Nephron (organoid): ENCODE results near the gene ZNF423.
A peak's percentile ranks its signal among the peaks of the same experiment; 100 is the strongest.

Source experiments
- H3K27ac Mint-ChIP-seq, 3 experiments: 2 replicates each; pipeline ENCODE4 v1.8.0; 2020; ENCODE audit warnings: mixed read lengths in 3 of 3, mild to moderate bottlenecking in 2 of 3, moderate library complexity in 1 of 3
- H3K27me3 Mint-ChIP-seq: 2 replicates; pipeline ENCODE4 v1.8.0; 2021; ENCODE audit warnings: low read depth, mild to moderate bottlenecking, moderate library complexity, mixed read lengths
- H3K36me3 Mint-ChIP-seq: 2 replicates; pipeline ENCODE4 v1.8.0; 2020; ENCODE audit warnings: low read depth, mixed read lengths
- H3K4me1 Mint-ChIP-seq: 2 replicates; pipeline ENCODE4 v1.8.0; 2020; ENCODE audit warnings: mixed read lengths
- H3K4me3 Mint-ChIP-seq, 3 experiments: 2 replicates each; pipeline ENCODE4 v1.8.0; 2020; ENCODE audit warnings: mild to moderate bottlenecking in 3 of 3, mixed read lengths in 3 of 3, moderate library complexity in 2 of 3
- H3K9me3 Mint-ChIP-seq: 2 replicates; pipeline ENCODE4 v1.8.0; 2020; ENCODE audit warnings: mixed read lengths
- CTCF ChIP-seq, 3 experiments: fragments of 200-600 bp; sonication (generic); IDR thresholded peaks; one replicate each; pipeline ENCODE4 v1.5.0; 2021; ENCODE audit warnings: antibody characterized with exemption in 3 of 3; ENCODE audit not compliant: unreplicated experiment in 3 of 3

The ZNF423 gene

GRCh38 chr16:49493836-49494235 is 362.1 kb downstream of the ZNF423 start:
- H3K27ac Mint-ChIP-seq, result no peak overlapping the region
- H3K4me1 Mint-ChIP-seq, result peaks cover 35% of the 10 kb centered on the region
- peaks cover 10% of the 10 kb centered on the region for H3K27me3 Mint-ChIP-seq
- no peaks in the 10 kb centered on the region for H3K9me3 Mint-ChIP-seq
- no peak for TF ChIP-seq CTCF (IDR thresholded peaks at IDR 0.05; ENCODE audit: unreplicated experiment in 3 of 3)
- H3K36me3 Mint-ChIP-seq, result peaks cover 23% of the 10 kb centered on the region
- H3K4me3 Mint-ChIP-seq, result no peak overlapping the region

DNA sequence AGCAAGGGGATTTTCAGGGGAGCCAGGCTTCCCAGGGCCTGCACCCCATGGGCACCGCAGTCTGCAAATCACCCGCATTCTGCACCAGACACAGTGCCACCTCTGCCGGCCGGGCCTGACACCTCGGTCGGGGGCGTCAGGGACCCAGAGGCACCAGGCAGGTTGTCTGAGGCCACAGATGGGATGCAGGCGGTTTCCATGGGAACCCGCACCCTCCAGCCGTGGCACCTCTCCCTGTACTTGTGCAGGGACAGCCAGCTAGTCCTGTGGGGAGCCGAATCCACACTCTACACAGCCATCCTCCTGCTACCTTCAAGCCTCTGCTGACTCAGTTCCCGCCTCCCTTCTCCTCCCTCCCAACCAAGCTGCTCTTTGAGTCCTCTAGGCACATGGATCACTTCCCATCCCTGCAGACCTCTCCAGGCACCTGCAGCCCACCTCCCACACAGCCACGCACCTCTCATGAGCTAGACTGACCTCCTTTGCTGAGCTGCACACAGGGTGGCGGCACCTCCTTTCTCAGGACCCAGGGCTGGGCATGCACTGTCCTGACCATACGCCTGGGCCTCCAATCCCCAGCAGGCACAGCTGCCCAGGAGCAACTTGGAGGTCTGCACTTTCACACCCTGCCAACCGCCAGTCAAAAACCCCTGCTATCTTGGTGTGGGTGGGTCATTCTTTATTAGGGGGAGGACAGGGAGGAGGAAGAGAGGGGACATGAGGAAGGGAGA is 362.9 kb downstream of the ZNF423 start:
- peaks cover 10% of the 10 kb centered on the region for H3K27me3 Mint-ChIP-seq
- peaks cover 20% of the 10 kb centered on the region for H3K36me3 Mint-ChIP-seq
- no peak for TF ChIP-seq CTCF (IDR thresholded peaks at IDR 0.05; ENCODE audit: unreplicated experiment in 3 of 3)
- peak overlapping the region in 1 of 3 experiments; percentile 10 for H3K27ac Mint-ChIP-seq
- no peaks in the 10 kb centered on the region for H3K9me3 Mint-ChIP-seq
- H3K4me1 Mint-ChIP-seq, result peaks cover 28% of the 10 kb centered on the region
- H3K4me3 Mint-ChIP-seq, result no peak overlapping the region

DNA sequence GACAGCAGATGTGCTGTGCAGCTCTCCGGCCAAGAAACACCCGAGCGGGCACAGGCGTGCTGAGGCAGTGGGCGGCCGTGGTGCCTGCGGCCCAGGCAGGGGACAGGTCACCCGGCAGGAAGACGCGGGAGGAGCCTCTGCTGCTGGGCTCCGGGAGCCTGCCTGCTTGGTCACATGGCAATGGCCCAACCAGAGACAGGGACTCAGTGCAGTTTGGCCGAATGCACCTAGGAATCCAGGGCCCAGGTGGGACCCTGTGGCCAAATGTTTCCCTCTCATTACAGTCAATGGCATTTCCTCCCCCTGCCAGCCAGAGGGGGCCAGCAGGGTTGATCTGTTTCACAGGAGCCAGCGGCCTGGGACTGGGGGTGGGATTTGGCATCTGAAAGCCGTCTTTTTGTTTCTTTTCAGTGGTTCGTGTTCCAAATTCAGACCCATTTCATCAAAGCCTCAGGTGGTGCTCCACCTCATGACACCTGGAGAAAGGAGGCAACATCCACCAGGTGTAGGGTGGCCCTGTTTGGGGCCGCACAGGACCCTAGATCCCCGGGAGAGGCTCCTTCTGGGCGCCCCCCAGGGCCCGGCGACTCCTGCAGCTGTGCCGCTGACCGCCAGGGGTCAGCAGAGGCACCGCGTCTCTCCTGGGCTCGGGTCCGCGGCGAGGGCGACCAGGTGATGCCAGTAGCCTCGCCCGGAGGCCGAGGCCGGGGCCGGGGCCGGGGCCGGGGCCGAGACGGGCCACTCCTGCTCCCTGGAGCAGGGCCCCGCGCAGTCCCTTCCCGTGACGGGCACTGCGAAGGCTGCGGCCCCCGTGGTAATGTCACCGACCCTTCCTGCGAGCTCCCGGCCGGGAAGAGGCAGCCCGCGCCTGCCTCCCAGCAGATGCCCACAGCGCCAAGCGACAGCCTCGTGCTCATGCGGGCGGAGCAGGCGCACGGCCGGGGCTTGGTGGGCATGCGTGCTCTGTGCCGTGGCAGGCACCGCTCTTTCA is 363.8 kb downstream of the ZNF423 start:
- Mint-ChIP-seq H3K27ac (no peak overlapping the region), H3K27me3 (peaks cover 10% of the 10 kb centered on the region), H3K4me1 (peaks cover 27% of the 10 kb centered on the region), H3K4me3 (peak overlapping the region in 1 of 3 experiments; percentile 36), H3K36me3 (peaks cover 17% of the 10 kb centered on the region), H3K9me3 (no peaks in the 10 kb centered on the region)
- TF ChIP-seq CTCF (IDR thresholded peaks at IDR 0.05; ENCODE audit: unreplicated experiment in 3 of 3), result peak; percentile 93 to 97 (median 93)

GRCh38 chr16:49491106-49491670 is 364.7 kb downstream of the ZNF423 start:
- Mint-ChIP-seq H3K27me3 (peaks cover 9% of the 10 kb centered on the region), H3K36me3 (peaks cover 11% of the 10 kb centered on the region), H3K4me3 (peak overlapping the region in 1 of 3 experiments; percentile 12), H3K9me3 (no peaks in the 10 kb centered on the region), H3K4me1 (peaks cover 24% of the 10 kb centered on the region), H3K27ac (peak overlapping the region in 2 of 3 experiments; percentile 10 to 43)
- TF ChIP-seq CTCF (IDR thresholded peaks at IDR 0.05; ENCODE audit: unreplicated experiment in 3 of 3), result no peak

DNA sequence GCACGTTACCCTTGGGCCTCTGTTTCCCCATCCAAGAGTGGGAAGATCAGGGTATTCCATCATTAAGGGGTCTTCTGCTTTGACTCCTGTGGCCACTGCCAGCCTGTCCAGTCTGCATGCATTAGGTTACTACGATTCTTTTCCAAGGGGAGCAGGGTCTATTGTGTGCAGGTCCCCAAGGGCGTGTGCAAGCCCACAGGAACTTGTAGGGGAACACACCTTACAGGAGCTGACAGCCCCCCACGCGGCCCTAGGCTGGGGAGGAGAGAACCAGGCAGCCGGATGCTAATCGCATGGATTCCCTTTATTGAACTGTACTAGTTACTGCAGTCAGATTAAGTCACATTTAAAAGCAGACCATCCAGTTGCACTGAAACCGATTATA is 365.6 kb downstream of the ZNF423 start:
- H3K27me3 Mint-ChIP-seq, result peaks cover 6% of the 10 kb centered on the region
- peaks cover 9% of the 10 kb centered on the region for H3K36me3 Mint-ChIP-seq
- H3K9me3 Mint-ChIP-seq, result no peaks in the 10 kb centered on the region
- H3K27ac Mint-ChIP-seq, result no peak overlapping the region
- H3K4me3 Mint-ChIP-seq, result no peak overlapping the region
- H3K4me1 Mint-ChIP-seq, result peaks cover 21% of the 10 kb centered on the region
- TF ChIP-seq CTCF (IDR thresholded peaks at IDR 0.05; ENCODE audit: unreplicated experiment in 3 of 3), result no peak
